ENCODE results near the gene UNC119. TPM values are rescaled to one million over a fixed set of nuclear protein-coding genes. Genes with fewer than 3 reads are reported as not detected.

The UNC119 gene
- 78.4 and 93.5 TPM in 2 replicates for total RNA-seq (2014; rRNA removed; shearing (Covaris generic))
- 36.9 and 39.0 TPM in 2 replicates for polyA plus RNA-seq (2016; fragmentation: Nextera tagmentation; extraction: Ambion mirVana)
- long read RNA-seq, transcript UNC119-202 (5 exons, 1,424 nt) = major isoform, 57 of 67 reads
- long read RNA-seq, partial matches to known transcripts = 2 of 67 reads
- long read RNA-seq, other reads (novel, unspliced or antisense) = 4 of 67 reads

- ATAC-seq (peak; percentile 88), DNase-seq (ENCODE audit: low spot score) (peak; percentile 91)
- 0 out of 2 replicates have a peak within 1 kb of the TSS, but pooled peaks have one; percentile 86 for H2AFZ ChIP-seq
- TF ChIP-seq EZH2 (IDR thresholded peaks at IDR 0.05; ENCODE audit: low read depth, unreplicated experiment) (no peak), POLR2AphosphoS5 (IDR thresholded peaks at IDR 0.05; ENCODE audit: low read depth) (peak; percentile 90)
- Mint-ChIP-seq H3K4me3 (peak within 1 kb of the TSS; percentile 91), H3K4me1 (peaks cover 24% of the 10 kb centered on the region), H3K27me3 (ENCODE audit: insufficient read depth, low read depth, poor library complexity) (peaks cover 18% of the 10 kb centered on the region), H3K27ac (peak within 1 kb of the TSS; percentile 23; the same call in 1 of the 2 replicates), H3K9me3 (no peaks in the 10 kb centered on the region; the same call in 2 of the 3 replicates), H3K36me3 (ENCODE audit: low read depth) (peaks cover 26% of the 10 kb centered on the region)
- H3K4me1 ChIP-seq (ENCODE audit: insufficient read depth) = peaks cover 15% of the 10 kb centered on the region; the same call in 1 of the 2 replicates
- no peaks in the 10 kb centered on the region for H3F3A ChIP-seq (replicated peaks; ENCODE audit: low read depth)
- no peak within 1 kb of the TSS for H3K27ac ChIP-seq (ENCODE audit: low read depth)
- H3K4me3 ChIP-seq = peak within 1 kb of the TSS; percentile 92
- H4K20me1 ChIP-seq (replicated peaks; ENCODE audit: insufficient read depth) = no peaks in the 10 kb centered on the region; the same call in 1 of the 2 replicates
- no peaks in the 10 kb centered on the region for H3K27me3 ChIP-seq (ENCODE audit: insufficient read depth)
- peaks cover 8% of the 10 kb centered on the region for H3K79me2 ChIP-seq (replicated peaks; ENCODE audit: insufficient read depth)
- H3K4me2 ChIP-seq = peak within 1 kb of the TSS; percentile 94
- H3K36me3 ChIP-seq (ENCODE audit: insufficient read depth) = peaks cover 17% of the 10 kb centered on the region; the same call in 1 of the 2 replicates
- H3K9me2 ChIP-seq (ENCODE audit: insufficient read depth) = no peaks in the 10 kb centered on the region
These were observed at the start of gene UNC119 for GRCh38 chr17:28552176-28552999. Gene UNC119 (minus strand): TSS chr17:28552624. CDS start chr17:28552557, 67 bp downstream.

- H3K36me3 ChIP-seq (ENCODE audit: insufficient read depth) = peaks cover 15% of the 10 kb centered on the region; the same call in 1 of the 2 replicates
- H3K27ac ChIP-seq (ENCODE audit: low read depth) = peak overlapping the region; percentile 82; the same call in 1 of the 2 replicates
- no peak overlapping the region for H3K27ac Mint-ChIP-seq
- peaks cover 12% of the 10 kb centered on the region for H3K27me3 Mint-ChIP-seq (ENCODE audit: insufficient read depth, low read depth, poor library complexity)
- peaks cover 3% of the 10 kb centered on the region; the same call in 1 of the 2 replicates for H4K20me1 ChIP-seq (replicated peaks; ENCODE audit: insufficient read depth)
- peaks cover 34% of the 10 kb centered on the region for H3K79me2 ChIP-seq (replicated peaks; ENCODE audit: insufficient read depth)
- TF ChIP-seq ZNF331 (CRISPR knock-in tag; IDR thresholded peaks at IDR 0.05; ENCODE audit: low read depth) (no peak), EZH2phosphoT487 (IDR thresholded peaks at IDR 0.05; ENCODE audit: unreplicated experiment) (no peak), STAT1 (IDR thresholded peaks at IDR 0.05; ENCODE audit: unreplicated experiment) (no peak)
- peak overlapping the region; percentile 94 for H3K4me3 ChIP-seq
- H3K9me2 ChIP-seq (ENCODE audit: insufficient read depth) = no peaks in the 10 kb centered on the region
- ATAC-seq (peak; percentile 73), DNase-seq (ENCODE audit: low spot score) (peak; percentile 41)
- H3K4me1 ChIP-seq (ENCODE audit: insufficient read depth) = peaks cover 8% of the 10 kb centered on the region
- peak overlapping the region; percentile 98 for H3K4me2 ChIP-seq
- H3K36me3 Mint-ChIP-seq (ENCODE audit: low read depth) = peaks cover 30% of the 10 kb centered on the region
- H3F3A ChIP-seq (replicated peaks; ENCODE audit: low read depth) = peaks cover 17% of the 10 kb centered on the region
- no peaks in the 10 kb centered on the region for H3K9me3 Mint-ChIP-seq
- H2AFZ ChIP-seq = peak overlapping the region; percentile 96
- peak overlapping the region; percentile 92 for H3K4me3 Mint-ChIP-seq
- no peaks in the 10 kb centered on the region for H3K27me3 ChIP-seq (ENCODE audit: insufficient read depth)
- peaks cover 12% of the 10 kb centered on the region for H3K4me1 Mint-ChIP-seq
These were observed 47.1 kb upstream of the UNC119 start for GRCh38 chr17:28599311-28600184.

Data from GM23338 (cell line).